ENCODE measurements around the gene RAB23.

DNA sequence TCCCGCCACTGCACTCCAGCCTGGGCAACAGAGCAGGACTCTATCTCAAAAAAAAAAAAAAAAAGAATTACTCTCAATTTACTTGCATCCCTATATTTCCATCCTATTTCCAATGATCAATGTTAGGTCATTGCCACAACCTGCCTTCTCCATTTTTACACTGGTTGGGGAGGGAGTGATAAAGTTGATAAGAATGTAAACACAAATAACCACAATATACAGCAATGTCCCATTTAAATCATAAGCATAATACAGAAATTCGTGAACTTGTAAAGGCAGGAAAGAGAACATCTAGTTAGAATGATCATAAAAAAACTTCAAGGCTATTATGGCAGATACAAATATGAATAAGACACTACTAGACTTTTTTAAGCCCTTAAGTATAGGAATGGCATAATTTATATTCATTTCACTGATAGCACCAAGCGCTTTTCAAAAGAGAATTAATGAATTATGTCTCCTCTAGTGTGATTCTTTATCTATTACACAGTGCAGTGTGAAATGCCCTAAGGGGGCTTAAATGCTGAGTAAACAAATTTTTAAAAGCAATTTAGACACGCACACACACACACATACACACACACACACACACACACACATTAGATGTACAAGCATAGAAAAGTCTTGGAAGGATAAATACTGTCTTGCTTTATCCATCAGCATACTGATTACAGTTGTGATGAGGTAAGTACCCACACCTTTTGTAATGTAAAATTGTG, 33.5 kb upstream of the RAB23 start:
- TF ChIP-seq JUNB (CRISPR knock-in tag; conservative IDR thresholded peaks at IDR 0.05) (no peak), POLR2A (conservative IDR thresholded peaks at IDR 0.05) (no peak)

Data from K562 (cell line).